Measurements from ENCODE around the gene ADCY1. TPM values are rescaled to one million over a fixed set of nuclear protein-coding genes. Genes with fewer than 3 reads are reported as not detected.
A peak's percentile ranks its signal among the peaks of the same experiment; 100 is the strongest.
"Not testable (repeated sequence)": the region's sequence is repeated elsewhere in the genome, so short reads cannot be mapped to it uniquely, and the experiment has no call there.

The ADCY1 gene
- total RNA-seq, 2 donors from 2014 or later: 1.9 TPM; not detected in 1

GRCh38 chr7:45751352-45751751 is 177.2 kb downstream of the ADCY1 start:
- ATAC-seq; DNase-seq (ENCODE audit: low spot score in 2 of 2); H3K27ac Mint-ChIP-seq; H3K9me3 Mint-ChIP-seq; H3K36me3 Mint-ChIP-seq: not testable (repeated sequence)

- H3K27ac Mint-ChIP-seq; H3K9me3 Mint-ChIP-seq; DNase-seq (ENCODE audit: low spot score in 2 of 2); ATAC-seq; H3K36me3 Mint-ChIP-seq: not testable (repeated sequence)
These were observed 182.2 kb downstream of the ADCY1 start for GRCh38 chr7:45756333-45756732.

- not testable (repeated sequence) for H3K36me3 Mint-ChIP-seq; H3K27ac Mint-ChIP-seq; ATAC-seq; H3K9me3 Mint-ChIP-seq; DNase-seq (ENCODE audit: low spot score in 2 of 2)
These were observed 182.6 kb downstream of the ADCY1 start for GRCh38 chr7:45756757-45757156.

GRCh38 chr7:45759464-45759863 is 185.3 kb downstream of the ADCY1 start:
- H3K36me3 Mint-ChIP-seq; DNase-seq (ENCODE audit: low spot score in 2 of 2); H3K9me3 Mint-ChIP-seq; ATAC-seq; H3K27ac Mint-ChIP-seq: not testable (repeated sequence)

GRCh38 chr7:45761545-45762205 is 187.5 kb downstream of the ADCY1 start:
- DNase-seq (ENCODE audit: low spot score in 2 of 2); H3K9me3 Mint-ChIP-seq; H3K27ac Mint-ChIP-seq; H3K36me3 Mint-ChIP-seq; ATAC-seq: not testable (repeated sequence)

GRCh38 chr7:45762225-45762994 is 188.2 kb downstream of the ADCY1 start:
- not testable (repeated sequence) for DNase-seq (ENCODE audit: low spot score in 2 of 2); ATAC-seq; H3K36me3 Mint-ChIP-seq; H3K9me3 Mint-ChIP-seq
- H3K27ac Mint-ChIP-seq: peak overlapping the region in 1 of 2 donors; percentile 75

GRCh38 chr7:45768516-45769394 is 194.6 kb downstream of the ADCY1 start:
- DNase-seq (ENCODE audit: low spot score in 2 of 2) (peak; percentile 92 to 97), ATAC-seq (peak; percentile 99 to 100)
- H3K27ac Mint-ChIP-seq: peak overlapping the region; percentile 95
- peaks cover 0 to 15% of the 10 kb centered on the region in 2 donors for H3K36me3 Mint-ChIP-seq
- not testable (repeated sequence) for H3K9me3 Mint-ChIP-seq

GRCh38 chr7:45769626-45770025 is 195.5 kb downstream of the ADCY1 start:
- DNase-seq (ENCODE audit: low spot score in 2 of 2); H3K9me3 Mint-ChIP-seq; ATAC-seq: not testable (repeated sequence)
- Mint-ChIP-seq H3K36me3 (peaks cover 0 to 15% of the 10 kb centered on the region in 2 donors), H3K27ac (peak overlapping the region in 1 of 2 donors; percentile 95)
